Endothelial cell (in vitro differentiated cells): Measurements from ENCODE around the gene PPP1R1A. TPM values are rescaled to one million over a fixed set of nuclear protein-coding genes. Genes with fewer than 3 reads are reported as not detected.
A peak's percentile ranks its signal among the peaks of the same experiment; 100 is the strongest.

Experiments used
- DNase-seq: peaks from one replicate; pipeline ENCODE4 v3.0.0; 2021; ENCODE audit warnings: low spot score
- H3K27ac Mint-ChIP-seq: one replicate; pipeline ENCODE4 v1.8.0; 2021; ENCODE audit warnings: mixed read lengths, inconsistent platforms; ENCODE audit not compliant: unreplicated experiment
- H3K27me3 Mint-ChIP-seq: one replicate; pipeline ENCODE4 v1.8.0; 2021; ENCODE audit warnings: mild to moderate bottlenecking, moderate library complexity, mixed read lengths, inconsistent platforms; ENCODE audit not compliant: unreplicated experiment
- H3K36me3 Mint-ChIP-seq: one replicate; pipeline ENCODE4 v1.8.0; 2021; ENCODE audit warnings: mild to moderate bottlenecking, low read depth, mixed read lengths, inconsistent platforms; ENCODE audit not compliant: unreplicated experiment
- H3K4me1 Mint-ChIP-seq: one replicate; pipeline ENCODE4 v1.8.0; 2021; ENCODE audit warnings: mild to moderate bottlenecking, mixed read lengths, inconsistent platforms; ENCODE audit not compliant: unreplicated experiment
- H3K4me3 Mint-ChIP-seq: one replicate; pipeline ENCODE4 v1.8.0; 2021; ENCODE audit warnings: mild to moderate bottlenecking, mixed read lengths, inconsistent platforms; ENCODE audit not compliant: unreplicated experiment
- H3K9me3 Mint-ChIP-seq: one replicate; pipeline ENCODE4 v1.8.0; 2021; ENCODE audit warnings: mixed read lengths, inconsistent platforms; ENCODE audit not compliant: unreplicated experiment
- CTCF ChIP-seq: fragments of 200-600 bp; sonication (generic); IDR thresholded peaks from one replicate; pipeline ENCODE4 v1.5.0; 2021; ENCODE audit warnings: antibody characterized with exemption; ENCODE audit not compliant: unreplicated experiment
- total RNA-seq: library from RNA; stranded (reverse); fragmentation: NEBNext Ultra II Directional; extraction: Animal tissue kit (Norgen Biotek cat#: 25700); gene quantifications from one replicate; pipeline ENCODE4 v1.2.1, GENCODE V29; 2021; ENCODE audit not compliant: unreplicated experiment

PPP1R1A gene
- total RNA-seq, 1 donor from 2014 or later, result 1.3 TPM

- Mint-ChIP-seq H3K27ac (no peak overlapping the region), H3K4me1 (no peaks in the 10 kb centered on the region), H3K36me3 (peaks cover 13% of the 10 kb centered on the region), H3K27me3 (peaks cover 10% of the 10 kb centered on the region), H3K4me3 (no peak overlapping the region), H3K9me3 (peaks cover 17% of the 10 kb centered on the region)
- no peak for DNase-seq
- no peak for TF ChIP-seq CTCF
These were observed 41.5 kb upstream of the PPP1R1A start for GRCh38 chr12:54629925-54630324.

- peaks cover 6% of the 10 kb centered on the region for H3K27me3 Mint-ChIP-seq
- DNase-seq, result no peak
- peaks cover 13% of the 10 kb centered on the region for H3K36me3 Mint-ChIP-seq
- H3K4me3 Mint-ChIP-seq, result peak overlapping the region; percentile 6
- H3K4me1 Mint-ChIP-seq, result no peaks in the 10 kb centered on the region
- TF ChIP-seq CTCF, result no peak
- no peak overlapping the region for H3K27ac Mint-ChIP-seq
- H3K9me3 Mint-ChIP-seq, result peaks cover 17% of the 10 kb centered on the region
These were observed 39.9 kb upstream of the PPP1R1A start for GRCh38 chr12:54628186-54628846.

- H3K36me3 Mint-ChIP-seq, result peaks cover 13% of the 10 kb centered on the region
- no peak for TF ChIP-seq CTCF
- no peak overlapping the region for H3K4me3 Mint-ChIP-seq
- H3K27ac Mint-ChIP-seq, result no peak overlapping the region
- peaks cover 17% of the 10 kb centered on the region for H3K9me3 Mint-ChIP-seq
- peaks cover 6% of the 10 kb centered on the region for H3K27me3 Mint-ChIP-seq
- no peak for DNase-seq
- H3K4me1 Mint-ChIP-seq, result no peaks in the 10 kb centered on the region
These were observed 38.8 kb upstream of the PPP1R1A start for GRCh38 chr12:54627304-54627703.

GRCh38 chr12:54625598-54625997 is 37.1 kb upstream of the PPP1R1A start:
- H3K27me3 Mint-ChIP-seq, result peaks cover 6% of the 10 kb centered on the region
- H3K9me3 Mint-ChIP-seq, result peaks cover 17% of the 10 kb centered on the region
- H3K4me1 Mint-ChIP-seq, result no peaks in the 10 kb centered on the region
- H3K4me3 Mint-ChIP-seq, result no peak overlapping the region
- TF ChIP-seq CTCF, result no peak
- H3K27ac Mint-ChIP-seq, result no peak overlapping the region
- no peak for DNase-seq
- peaks cover 13% of the 10 kb centered on the region for H3K36me3 Mint-ChIP-seq

GRCh38 chr12:54624315-54625279 is 36.1 kb upstream of the PPP1R1A start:
- Mint-ChIP-seq H3K36me3 (peaks cover 13% of the 10 kb centered on the region), H3K27ac (no peak overlapping the region), H3K4me3 (no peak overlapping the region), H3K27me3 (peaks cover 4% of the 10 kb centered on the region), H3K9me3 (peaks cover 17% of the 10 kb centered on the region), H3K4me1 (no peaks in the 10 kb centered on the region)
- DNase-seq, result no peak
- TF ChIP-seq CTCF, result no peak
